Measurements from ENCODE around the gene MTX1. TPM values are rescaled to one million over a fixed set of nuclear protein-coding genes. Genes with fewer than 3 reads are reported as not detected.
"Not testable (repeated sequence)": the region's sequence is repeated elsewhere in the genome, so short reads cannot be mapped to it uniquely, and the experiment has no call there.

The MTX1 gene, protein sequence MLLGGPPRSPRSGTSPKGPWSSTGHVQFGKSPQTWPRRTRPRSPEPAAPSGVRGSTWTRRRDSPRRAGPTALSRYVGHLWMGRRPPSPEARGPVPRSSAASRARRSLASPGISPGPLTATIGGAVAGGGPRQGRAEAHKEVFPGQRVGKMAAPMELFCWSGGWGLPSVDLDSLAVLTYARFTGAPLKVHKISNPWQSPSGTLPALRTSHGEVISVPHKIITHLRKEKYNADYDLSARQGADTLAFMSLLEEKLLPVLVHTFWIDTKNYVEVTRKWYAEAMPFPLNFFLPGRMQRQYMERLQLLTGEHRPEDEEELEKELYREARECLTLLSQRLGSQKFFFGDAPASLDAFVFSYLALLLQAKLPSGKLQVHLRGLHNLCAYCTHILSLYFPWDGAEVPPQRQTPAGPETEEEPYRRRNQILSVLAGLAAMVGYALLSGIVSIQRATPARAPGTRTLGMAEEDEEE
- 38.8 TPM for total RNA-seq (ENCODE audit: unreplicated experiment)
- long read RNA-seq, transcript MTX1-202 (8 exons, 1,632 nt) = major isoform, 44 of 47 reads
- long read RNA-seq, partial matches to known transcripts = 1 of 47 reads
- long read RNA-seq, other reads (novel, unspliced or antisense) = 1 of 47 reads

DNA sequence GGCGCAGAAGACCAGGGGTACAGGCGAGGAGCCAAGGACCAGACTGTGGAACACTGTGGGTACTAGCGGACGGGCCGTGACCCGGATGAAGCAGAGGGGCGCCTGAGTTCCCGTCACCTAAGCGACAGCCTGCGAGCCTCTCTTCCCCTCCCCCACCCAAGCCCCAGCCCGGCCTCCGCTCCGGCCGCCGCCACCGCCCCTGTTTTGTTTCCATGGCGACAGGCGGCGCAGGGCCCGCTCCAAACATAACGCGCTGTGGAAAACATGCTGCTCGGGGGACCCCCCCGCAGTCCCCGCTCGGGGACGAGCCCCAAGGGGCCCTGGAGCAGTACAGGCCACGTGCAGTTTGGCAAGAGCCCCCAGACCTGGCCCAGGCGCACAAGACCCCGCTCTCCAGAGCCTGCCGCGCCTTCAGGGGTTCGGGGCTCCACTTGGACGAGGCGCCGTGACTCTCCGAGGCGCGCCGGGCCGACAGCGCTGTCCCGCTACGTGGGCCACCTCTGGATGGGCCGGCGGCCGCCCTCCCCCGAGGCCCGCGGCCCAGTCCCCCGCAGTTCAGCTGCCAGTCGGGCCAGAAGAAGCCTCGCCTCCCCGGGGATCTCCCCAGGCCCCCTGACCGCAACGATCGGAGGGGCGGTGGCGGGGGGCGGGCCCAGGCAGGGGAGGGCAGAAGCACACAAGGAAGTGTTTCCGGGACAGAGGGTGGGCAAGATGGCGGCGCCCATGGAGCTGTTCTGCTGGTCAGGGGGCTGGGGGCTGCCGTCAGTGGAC, at the start of gene MTX1:
Gene MTX1, plus strand, starts transcription at position 155 of the 771 bp plus-strand sequence. Its CDS starts 110 bp downstream, at position 265.
- peak within 1 kb of the TSS; percentile 99 for H3K27ac Mint-ChIP-seq (ENCODE audit: unreplicated experiment)
- TF ChIP-seq, protein P1, sequence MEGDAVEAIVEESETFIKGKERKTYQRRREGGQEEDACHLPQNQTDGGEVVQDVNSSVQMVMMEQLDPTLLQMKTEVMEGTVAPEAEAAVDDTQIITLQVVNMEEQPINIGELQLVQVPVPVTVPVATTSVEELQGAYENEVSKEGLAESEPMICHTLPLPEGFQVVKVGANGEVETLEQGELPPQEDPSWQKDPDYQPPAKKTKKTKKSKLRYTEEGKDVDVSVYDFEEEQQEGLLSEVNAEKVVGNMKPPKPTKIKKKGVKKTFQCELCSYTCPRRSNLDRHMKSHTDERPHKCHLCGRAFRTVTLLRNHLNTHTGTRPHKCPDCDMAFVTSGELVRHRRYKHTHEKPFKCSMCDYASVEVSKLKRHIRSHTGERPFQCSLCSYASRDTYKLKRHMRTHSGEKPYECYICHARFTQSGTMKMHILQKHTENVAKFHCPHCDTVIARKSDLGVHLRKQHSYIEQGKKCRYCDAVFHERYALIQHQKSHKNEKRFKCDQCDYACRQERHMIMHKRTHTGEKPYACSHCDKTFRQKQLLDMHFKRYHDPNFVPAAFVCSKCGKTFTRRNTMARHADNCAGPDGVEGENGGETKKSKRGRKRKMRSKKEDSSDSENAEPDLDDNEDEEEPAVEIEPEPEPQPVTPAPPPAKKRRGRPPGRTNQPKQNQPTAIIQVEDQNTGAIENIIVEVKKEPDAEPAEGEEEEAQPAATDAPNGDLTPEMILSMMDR (IDR thresholded peaks at IDR 0.05; ENCODE audit: unreplicated experiment) = no peak
- H3K36me3 Mint-ChIP-seq (ENCODE audit: low read depth, unreplicated experiment) = peaks cover 9% of the 10 kb centered on the region
- H3K4me3 Mint-ChIP-seq (ENCODE audit: unreplicated experiment) = peak within 1 kb of the TSS; percentile 96
- DNase-seq (ENCODE audit: low spot score) = peak; percentile 91
- peaks cover 31% of the 10 kb centered on the region for H3K4me1 Mint-ChIP-seq (ENCODE audit: unreplicated experiment)
- peaks cover 21% of the 10 kb centered on the region for H3K27me3 Mint-ChIP-seq (ENCODE audit: unreplicated experiment)
- no peaks in the 10 kb centered on the region for H3K9me3 Mint-ChIP-seq (ENCODE audit: unreplicated experiment)

DNA sequence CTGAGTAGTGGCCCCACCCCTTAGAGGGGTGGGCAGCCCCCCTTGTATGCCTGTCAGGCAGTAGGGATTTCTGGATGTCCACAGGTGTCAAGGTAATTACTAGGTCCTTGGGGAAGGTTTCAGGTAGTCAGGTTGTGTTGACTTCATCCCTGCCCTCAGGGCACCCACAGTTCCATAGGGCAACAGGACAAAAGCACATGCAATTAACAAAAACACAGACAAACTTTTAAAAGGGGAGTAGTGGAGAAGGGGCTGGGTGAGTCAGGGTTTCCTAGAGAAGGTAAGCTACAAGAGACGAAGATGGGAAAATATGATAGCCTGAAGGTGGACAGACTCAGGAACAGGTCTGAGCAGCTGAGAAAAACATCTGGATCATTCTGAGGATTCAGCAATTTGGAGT, 49.5 kb upstream of the MTX1 start:
- H3K4me1 Mint-ChIP-seq (ENCODE audit: unreplicated experiment) = no peaks in the 10 kb centered on the region
- no peak overlapping the region for H3K27ac Mint-ChIP-seq (ENCODE audit: unreplicated experiment)
- peaks cover 4% of the 10 kb centered on the region for H3K27me3 Mint-ChIP-seq (ENCODE audit: unreplicated experiment)
- TF ChIP-seq, protein P1 (IDR thresholded peaks at IDR 0.05; ENCODE audit: unreplicated experiment) = no peak
- H3K4me3 Mint-ChIP-seq (ENCODE audit: unreplicated experiment) = no peak overlapping the region
- no peak for DNase-seq (ENCODE audit: low spot score)
- H3K36me3 Mint-ChIP-seq (ENCODE audit: low read depth, unreplicated experiment) = no peaks in the 10 kb centered on the region
- no peaks in the 10 kb centered on the region for H3K9me3 Mint-ChIP-seq (ENCODE audit: unreplicated experiment)

DNA sequence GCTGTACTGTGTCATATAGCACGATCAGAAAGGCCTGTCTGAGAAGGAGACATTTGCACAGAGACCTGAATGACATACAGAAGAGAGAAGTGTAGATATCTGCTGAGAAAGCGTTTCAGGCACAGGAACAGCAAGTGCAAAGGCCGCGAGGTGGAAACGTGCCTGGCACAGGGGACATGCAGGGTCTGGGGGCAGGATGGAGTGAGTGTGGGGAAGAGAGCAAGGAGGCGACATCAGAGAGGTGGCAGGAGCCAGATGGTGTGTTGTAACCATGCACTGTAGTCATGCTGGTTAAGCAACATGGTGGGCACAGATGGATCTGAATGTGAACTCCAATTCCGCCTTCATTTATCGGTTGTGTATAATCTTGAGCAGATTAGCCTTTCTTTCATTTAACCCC, 48.4 kb upstream of the MTX1 start:
- H3K4me3 Mint-ChIP-seq (ENCODE audit: unreplicated experiment) = peak overlapping the region; percentile 35
- TF ChIP-seq, protein P1 (IDR thresholded peaks at IDR 0.05; ENCODE audit: unreplicated experiment) = no peak
- H3K4me1 Mint-ChIP-seq (ENCODE audit: unreplicated experiment) = no peaks in the 10 kb centered on the region
- peaks cover 4% of the 10 kb centered on the region for H3K27me3 Mint-ChIP-seq (ENCODE audit: unreplicated experiment)
- no peak for DNase-seq (ENCODE audit: low spot score)
- H3K9me3 Mint-ChIP-seq (ENCODE audit: unreplicated experiment) = no peaks in the 10 kb centered on the region
- no peak overlapping the region for H3K27ac Mint-ChIP-seq (ENCODE audit: unreplicated experiment)
- H3K36me3 Mint-ChIP-seq (ENCODE audit: low read depth, unreplicated experiment) = no peaks in the 10 kb centered on the region

DNA sequence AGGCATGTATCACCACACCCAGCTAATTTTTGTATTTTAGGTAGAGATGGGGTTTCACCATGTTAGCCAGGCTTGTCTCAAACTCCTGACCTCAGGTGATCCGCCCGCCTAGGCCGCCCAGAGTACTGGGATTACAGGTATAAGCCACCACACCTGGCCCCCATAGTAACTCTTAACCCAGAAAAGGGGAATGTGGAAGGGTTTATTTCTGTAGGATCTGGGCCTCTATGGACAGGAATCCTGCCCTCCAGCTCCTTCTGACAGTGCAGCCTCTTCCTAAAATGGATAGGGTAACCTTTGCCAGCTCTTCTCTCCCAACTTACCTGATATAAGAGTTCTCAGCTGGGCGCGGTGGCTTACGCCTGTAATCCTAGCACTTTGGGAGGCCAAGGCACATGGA, 45.9 kb upstream of the MTX1 start:
- not testable (repeated sequence) for H3K27ac Mint-ChIP-seq (ENCODE audit: unreplicated experiment); H3K36me3 Mint-ChIP-seq (ENCODE audit: low read depth, unreplicated experiment); H3K9me3 Mint-ChIP-seq (ENCODE audit: unreplicated experiment); H3K27me3 Mint-ChIP-seq (ENCODE audit: unreplicated experiment); DNase-seq (ENCODE audit: low spot score); H3K4me3 Mint-ChIP-seq (ENCODE audit: unreplicated experiment)
- peaks cover 15% of the 10 kb centered on the region for H3K4me1 Mint-ChIP-seq (ENCODE audit: unreplicated experiment)

DNA sequence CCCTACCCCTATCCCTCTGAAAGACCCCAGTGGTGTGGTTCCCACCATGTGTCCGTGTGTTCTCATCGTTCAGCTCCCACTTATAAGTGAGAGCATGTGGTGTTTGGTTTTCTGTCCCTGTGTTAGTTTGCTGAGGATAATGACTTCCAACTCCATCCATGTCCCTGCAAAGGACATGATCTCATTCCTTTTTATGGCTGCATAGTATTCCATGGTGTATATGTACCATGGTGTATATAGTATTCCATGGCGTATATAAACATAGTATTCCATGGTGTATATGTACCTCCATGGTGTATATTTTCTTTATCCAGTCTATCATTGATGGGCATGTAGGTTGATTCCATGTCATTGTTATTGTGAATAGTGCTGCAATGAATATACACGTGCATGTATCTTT, 44.7 kb upstream of the MTX1 start:
- not testable (repeated sequence) for H3K27me3 Mint-ChIP-seq (ENCODE audit: unreplicated experiment)

DNA sequence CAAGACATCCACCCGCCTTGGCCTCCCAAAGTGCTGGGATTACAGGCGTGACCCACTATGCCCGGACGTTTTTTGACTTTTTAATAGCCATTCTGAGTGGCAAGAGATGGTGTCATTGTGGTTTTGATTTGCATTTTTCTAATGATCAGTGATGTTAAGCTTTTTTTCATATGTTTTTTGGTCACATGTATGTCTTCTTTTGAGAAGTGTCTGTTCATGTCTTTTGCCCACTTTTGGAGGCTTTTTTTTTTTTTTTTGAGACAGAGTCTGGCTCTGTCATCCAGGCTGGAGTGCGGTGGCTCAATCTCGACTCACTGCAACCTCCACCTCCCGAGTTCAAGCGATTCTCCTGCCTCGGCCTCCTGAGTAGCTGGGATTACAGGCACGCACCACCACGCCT, 43.9 kb upstream of the MTX1 start:
- DNase-seq (ENCODE audit: low spot score); H3K9me3 Mint-ChIP-seq (ENCODE audit: unreplicated experiment); H3K4me3 Mint-ChIP-seq (ENCODE audit: unreplicated experiment); H3K27ac Mint-ChIP-seq (ENCODE audit: unreplicated experiment); H3K27me3 Mint-ChIP-seq (ENCODE audit: unreplicated experiment); H3K36me3 Mint-ChIP-seq (ENCODE audit: low read depth, unreplicated experiment): not testable (repeated sequence)
- H3K4me1 Mint-ChIP-seq (ENCODE audit: unreplicated experiment) = peaks cover 18% of the 10 kb centered on the region

More for the DNA sequence above, 44.7 kb upstream of the MTX1 start:
- not testable (repeated sequence) for H3K36me3 Mint-ChIP-seq (ENCODE audit: low read depth, unreplicated experiment); H3K27ac Mint-ChIP-seq (ENCODE audit: unreplicated experiment); DNase-seq (ENCODE audit: low spot score); H3K4me3 Mint-ChIP-seq (ENCODE audit: unreplicated experiment); H3K9me3 Mint-ChIP-seq (ENCODE audit: unreplicated experiment)
- H3K4me1 Mint-ChIP-seq (ENCODE audit: unreplicated experiment) = peaks cover 18% of the 10 kb centered on the region
